ENCODE measurements around the gene MRC1. TPM values are rescaled to one million over a fixed set of nuclear protein-coding genes. Genes with fewer than 3 reads are reported as not detected.

Gene MRC1
- total RNA-seq, 1 experiment from 2014 or later, result 0.07 TPM

DNA sequence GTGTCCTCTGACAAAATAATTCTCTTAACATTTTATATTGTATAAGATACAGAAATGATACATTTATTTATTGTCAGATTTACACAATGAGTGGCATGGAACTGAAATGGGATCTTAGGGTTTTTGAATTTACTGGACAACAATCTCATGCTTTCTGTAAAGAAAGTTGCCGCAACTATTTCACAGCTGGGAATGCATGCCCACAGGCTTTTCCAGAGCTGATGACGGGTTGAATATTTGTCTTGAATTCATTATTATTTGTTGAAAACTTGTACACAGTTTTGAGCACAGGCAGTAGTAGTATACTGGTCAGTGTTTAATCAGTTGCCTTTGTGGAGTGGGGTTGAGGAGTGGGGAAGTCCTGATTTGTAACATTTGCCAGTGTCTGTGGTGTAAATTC lies 20.5 kb upstream of the MRC1 start:
- CTCF ChIA-PET, result interaction anchor here (0.5 kb wide), 1 partner anchor 821 kb away, joined by 6 read pairs; no protein-coding TSS in a partner anchor
- H3K4me3 ChIP-seq, result no peak overlapping the region
- H3K9me3 ChIP-seq (ENCODE audit: insufficient read depth, low read depth), result no peaks in the 10 kb centered on the region
- no peaks in the 10 kb centered on the region for H4K20me1 ChIP-seq (ENCODE audit: insufficient read depth)
- TF ChIP-seq, protein P1, sequence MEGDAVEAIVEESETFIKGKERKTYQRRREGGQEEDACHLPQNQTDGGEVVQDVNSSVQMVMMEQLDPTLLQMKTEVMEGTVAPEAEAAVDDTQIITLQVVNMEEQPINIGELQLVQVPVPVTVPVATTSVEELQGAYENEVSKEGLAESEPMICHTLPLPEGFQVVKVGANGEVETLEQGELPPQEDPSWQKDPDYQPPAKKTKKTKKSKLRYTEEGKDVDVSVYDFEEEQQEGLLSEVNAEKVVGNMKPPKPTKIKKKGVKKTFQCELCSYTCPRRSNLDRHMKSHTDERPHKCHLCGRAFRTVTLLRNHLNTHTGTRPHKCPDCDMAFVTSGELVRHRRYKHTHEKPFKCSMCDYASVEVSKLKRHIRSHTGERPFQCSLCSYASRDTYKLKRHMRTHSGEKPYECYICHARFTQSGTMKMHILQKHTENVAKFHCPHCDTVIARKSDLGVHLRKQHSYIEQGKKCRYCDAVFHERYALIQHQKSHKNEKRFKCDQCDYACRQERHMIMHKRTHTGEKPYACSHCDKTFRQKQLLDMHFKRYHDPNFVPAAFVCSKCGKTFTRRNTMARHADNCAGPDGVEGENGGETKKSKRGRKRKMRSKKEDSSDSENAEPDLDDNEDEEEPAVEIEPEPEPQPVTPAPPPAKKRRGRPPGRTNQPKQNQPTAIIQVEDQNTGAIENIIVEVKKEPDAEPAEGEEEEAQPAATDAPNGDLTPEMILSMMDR (conservative IDR thresholded peaks at IDR 0.05), result no peak
- TF ChIP-seq EZH2 (IDR thresholded peaks at IDR 0.05; ENCODE audit: low read depth), result no peak
- no peaks in the 10 kb centered on the region for H3K27me3 ChIP-seq (ENCODE audit: insufficient read depth, low read depth)
- POLR2A ChIA-PET (ENCODE audit: unreplicated experiment), result interaction anchor here (0.6 kb wide), 1 partner anchor 30 kb away, joined by 5 read pairs; no protein-coding TSS in a partner anchor
- peaks cover 9% of the 10 kb centered on the region for H3K4me1 ChIP-seq (replicated peaks; ENCODE audit: insufficient read depth)
- H3K79me2 ChIP-seq (ENCODE audit: low read depth), result no peaks in the 10 kb centered on the region
- BruUV-seq (replicated peaks), result no TSS peak
- H3K36me3 ChIP-seq (ENCODE audit: low read depth), result no peaks in the 10 kb centered on the region
- no peak overlapping the region for H2AFZ ChIP-seq
- DNase-seq, result no peak
- no peak overlapping the region for H3K27ac ChIP-seq
- intact Hi-C loops (cut with micrococcal nuclease; ENCODE audit: unreplicated experiment), result no loop called here
- no peaks in the 10 kb centered on the region for H3K9me2 ChIP-seq (ENCODE audit: insufficient read depth)
- no peak overlapping the region for H3K4me2 ChIP-seq
- H3F3A ChIP-seq (ENCODE audit: insufficient read depth, low read depth), result no peaks in the 10 kb centered on the region

DNA sequence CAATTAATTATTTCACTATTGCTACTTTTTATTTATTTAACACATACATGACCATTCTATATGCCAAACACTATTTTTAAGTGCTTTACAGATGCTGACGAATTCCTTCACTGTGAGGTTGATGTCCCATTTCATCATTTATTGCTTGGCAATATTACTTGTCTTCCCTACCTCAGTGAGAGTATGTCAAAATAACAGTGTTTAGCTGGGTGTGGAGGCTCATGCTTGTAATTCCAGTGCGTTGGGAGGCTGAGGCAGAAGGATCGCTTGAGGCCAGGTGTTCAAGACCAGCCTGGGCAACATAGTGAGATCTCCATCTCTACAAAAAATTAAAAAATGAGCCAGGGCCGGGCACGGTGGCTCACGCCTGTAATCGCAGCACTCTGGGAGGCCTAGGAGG lies 19.8 kb upstream of the MRC1 start:
- Histone ChIP-seq H3K79me2 (ENCODE audit: low read depth) (no peaks in the 10 kb centered on the region), H3F3A (ENCODE audit: insufficient read depth, low read depth) (no peaks in the 10 kb centered on the region), H4K20me1 (ENCODE audit: insufficient read depth) (no peaks in the 10 kb centered on the region), H2AFZ (no peak overlapping the region), H3K27me3 (ENCODE audit: insufficient read depth, low read depth) (no peaks in the 10 kb centered on the region), H3K9me3 (ENCODE audit: insufficient read depth, low read depth) (no peaks in the 10 kb centered on the region), H3K4me3 (no peak overlapping the region), H3K4me1 (replicated peaks; ENCODE audit: insufficient read depth) (peaks cover 9% of the 10 kb centered on the region), H3K9me2 (ENCODE audit: insufficient read depth) (no peaks in the 10 kb centered on the region), H3K27ac (no peak overlapping the region), H3K4me2 (no peak overlapping the region), H3K36me3 (ENCODE audit: low read depth) (no peaks in the 10 kb centered on the region)
- BruUV-seq (replicated peaks), result no TSS peak
- ChIA-PET POLR2A (ENCODE audit: unreplicated experiment) (no interaction called here), CTCF (interaction anchor here (0.7 kb wide), 1 partner anchor 17 kb away, joined by 3 read pairs; no protein-coding TSS in a partner anchor)
- no peak for TF ChIP-seq EZH2 (IDR thresholded peaks at IDR 0.05; ENCODE audit: low read depth)
- TF ChIP-seq, protein P1 (conservative IDR thresholded peaks at IDR 0.05), result no peak
- no peak for DNase-seq
- intact Hi-C loops (cut with micrococcal nuclease; ENCODE audit: unreplicated experiment), result no loop called here

DNA sequence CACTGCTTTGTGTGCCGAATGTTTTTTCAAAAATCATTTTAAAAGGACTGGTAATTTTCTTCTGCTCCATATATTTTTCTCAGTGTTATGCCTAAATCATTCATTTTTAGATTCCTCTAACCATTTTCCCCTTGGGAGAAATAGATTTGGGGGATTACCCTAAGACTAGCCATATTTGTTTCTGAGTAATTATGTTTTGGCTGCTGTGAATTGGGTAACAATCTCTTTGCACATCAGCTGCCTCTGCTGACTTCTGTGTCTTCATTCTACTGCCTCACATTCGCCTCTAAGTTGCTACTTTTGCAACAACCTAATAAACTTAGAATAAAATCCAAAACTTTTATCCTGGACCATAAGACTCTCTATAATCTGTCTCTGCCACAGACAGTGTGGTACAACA lies 18.5 kb upstream of the MRC1 start:
- H3K4me1 ChIP-seq (replicated peaks; ENCODE audit: insufficient read depth), result peaks cover 9% of the 10 kb centered on the region
- no peaks in the 10 kb centered on the region for H3K79me2 ChIP-seq (ENCODE audit: low read depth)
- H3K36me3 ChIP-seq (ENCODE audit: low read depth), result no peaks in the 10 kb centered on the region
- intact Hi-C loops (cut with micrococcal nuclease; ENCODE audit: unreplicated experiment), result no loop called here
- H3K4me2 ChIP-seq, result no peak overlapping the region
- DNase-seq, result no peak
- H2AFZ ChIP-seq, result no peak overlapping the region
- TF ChIP-seq, protein P1 (conservative IDR thresholded peaks at IDR 0.05), result no peak
- TF ChIP-seq EZH2 (IDR thresholded peaks at IDR 0.05; ENCODE audit: low read depth), result no peak
- no peaks in the 10 kb centered on the region for H3K9me2 ChIP-seq (ENCODE audit: insufficient read depth)
- H3K4me3 ChIP-seq, result no peak overlapping the region
- H3K27ac ChIP-seq, result no peak overlapping the region
- CTCF ChIA-PET, result interaction anchor here (0.6 kb wide), 1 partner anchor 57 kb away, joined by 7 read pairs; no protein-coding TSS in a partner anchor
- H3K27me3 ChIP-seq (ENCODE audit: insufficient read depth, low read depth), result no peaks in the 10 kb centered on the region
- no peaks in the 10 kb centered on the region for H3F3A ChIP-seq (ENCODE audit: insufficient read depth, low read depth)
- H4K20me1 ChIP-seq (ENCODE audit: insufficient read depth), result no peaks in the 10 kb centered on the region
- POLR2A ChIA-PET (ENCODE audit: unreplicated experiment), result no interaction called here
- no TSS peak for BruUV-seq (replicated peaks)
- H3K9me3 ChIP-seq (ENCODE audit: insufficient read depth, low read depth), result no peaks in the 10 kb centered on the region
